Measurements from ENCODE around the gene TNFRSF11A. TPM values are rescaled to one million over a fixed set of nuclear protein-coding genes. Genes with fewer than 3 reads are reported as not detected.

The TNFRSF11A gene
- total RNA-seq, 2 experiments from 2014 or later = 1.7 TPM

DNA sequence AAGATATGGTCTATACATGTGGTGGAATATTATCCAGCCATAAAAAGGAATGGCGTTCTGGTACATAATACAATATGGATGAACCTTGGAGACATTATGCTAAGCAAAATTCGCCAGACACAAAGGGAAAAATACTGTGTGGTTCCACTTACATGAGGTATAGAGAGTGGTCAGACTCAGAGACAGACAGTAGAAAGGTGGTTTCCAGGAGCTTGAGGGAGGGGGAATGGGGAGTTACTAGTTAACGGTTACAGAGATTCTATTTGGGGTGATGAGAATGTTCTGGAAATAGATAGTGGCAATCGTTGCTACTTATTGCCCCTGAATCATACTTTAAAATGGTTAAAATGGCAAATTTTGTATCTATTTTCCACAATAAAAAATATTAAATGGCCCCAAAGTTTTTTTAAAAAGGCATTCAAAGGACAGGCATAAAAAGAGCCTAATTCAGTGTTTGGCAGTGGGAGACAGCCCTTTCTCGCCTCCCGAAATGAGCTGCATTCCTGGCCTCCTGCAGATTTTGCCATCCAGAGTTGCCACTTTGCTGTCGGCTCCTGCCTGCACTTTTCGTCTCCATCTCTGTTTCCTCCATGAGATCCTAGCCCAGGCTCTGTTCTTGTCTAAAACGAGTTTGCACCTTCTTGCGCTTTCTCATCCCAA is 13.5 kb downstream of the TNFRSF11A start:
- CTCF ChIA-PET = no interaction called here
- Mint-ChIP-seq H3K27me3 (peaks cover 28% of the 10 kb centered on the region), H3K4me3 (no peak overlapping the region), H3K4me1 (ENCODE audit: low read depth) (no peaks in the 10 kb centered on the region), H3K27ac (no peak overlapping the region), H3K36me3 (ENCODE audit: low read depth) (no peaks in the 10 kb centered on the region), H3K9me3 (no peaks in the 10 kb centered on the region)
- Histone ChIP-seq H3K36me3 (ENCODE audit: insufficient read depth, low read length) (no peaks in the 10 kb centered on the region), H3K4me3 (ENCODE audit: low read length) (no peak overlapping the region), H3K4me1 (ENCODE audit: insufficient read depth, low read length) (no peaks in the 10 kb centered on the region), H3K9me3 (ENCODE audit: control insufficient read depth in 1 of 2, insufficient read depth in 1 of 2, low read length in 2 of 2) (no peaks in the 10 kb centered on the region), H3K27ac (ENCODE audit: low read depth in 1 of 2, low read length in 2 of 2) (no peak overlapping the region), H3K27me3 (ENCODE audit: control insufficient read depth in 1 of 2, insufficient read depth in 2 of 2, low read length in 2 of 2) (peaks cover 5 to 6% of the 10 kb centered on the region in 2 experiments)
- ATAC-seq (ENCODE audit: poor library complexity) = no peak
- POLR2A ChIA-PET = no interaction called here
- TF ChIP-seq, protein P1, sequence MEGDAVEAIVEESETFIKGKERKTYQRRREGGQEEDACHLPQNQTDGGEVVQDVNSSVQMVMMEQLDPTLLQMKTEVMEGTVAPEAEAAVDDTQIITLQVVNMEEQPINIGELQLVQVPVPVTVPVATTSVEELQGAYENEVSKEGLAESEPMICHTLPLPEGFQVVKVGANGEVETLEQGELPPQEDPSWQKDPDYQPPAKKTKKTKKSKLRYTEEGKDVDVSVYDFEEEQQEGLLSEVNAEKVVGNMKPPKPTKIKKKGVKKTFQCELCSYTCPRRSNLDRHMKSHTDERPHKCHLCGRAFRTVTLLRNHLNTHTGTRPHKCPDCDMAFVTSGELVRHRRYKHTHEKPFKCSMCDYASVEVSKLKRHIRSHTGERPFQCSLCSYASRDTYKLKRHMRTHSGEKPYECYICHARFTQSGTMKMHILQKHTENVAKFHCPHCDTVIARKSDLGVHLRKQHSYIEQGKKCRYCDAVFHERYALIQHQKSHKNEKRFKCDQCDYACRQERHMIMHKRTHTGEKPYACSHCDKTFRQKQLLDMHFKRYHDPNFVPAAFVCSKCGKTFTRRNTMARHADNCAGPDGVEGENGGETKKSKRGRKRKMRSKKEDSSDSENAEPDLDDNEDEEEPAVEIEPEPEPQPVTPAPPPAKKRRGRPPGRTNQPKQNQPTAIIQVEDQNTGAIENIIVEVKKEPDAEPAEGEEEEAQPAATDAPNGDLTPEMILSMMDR (IDR thresholded peaks at IDR 0.05) = no peak
- intact Hi-C loops (cut with DNase I, micrococcal nuclease) = no loop called here
- no peak for DNase-seq

DNA sequence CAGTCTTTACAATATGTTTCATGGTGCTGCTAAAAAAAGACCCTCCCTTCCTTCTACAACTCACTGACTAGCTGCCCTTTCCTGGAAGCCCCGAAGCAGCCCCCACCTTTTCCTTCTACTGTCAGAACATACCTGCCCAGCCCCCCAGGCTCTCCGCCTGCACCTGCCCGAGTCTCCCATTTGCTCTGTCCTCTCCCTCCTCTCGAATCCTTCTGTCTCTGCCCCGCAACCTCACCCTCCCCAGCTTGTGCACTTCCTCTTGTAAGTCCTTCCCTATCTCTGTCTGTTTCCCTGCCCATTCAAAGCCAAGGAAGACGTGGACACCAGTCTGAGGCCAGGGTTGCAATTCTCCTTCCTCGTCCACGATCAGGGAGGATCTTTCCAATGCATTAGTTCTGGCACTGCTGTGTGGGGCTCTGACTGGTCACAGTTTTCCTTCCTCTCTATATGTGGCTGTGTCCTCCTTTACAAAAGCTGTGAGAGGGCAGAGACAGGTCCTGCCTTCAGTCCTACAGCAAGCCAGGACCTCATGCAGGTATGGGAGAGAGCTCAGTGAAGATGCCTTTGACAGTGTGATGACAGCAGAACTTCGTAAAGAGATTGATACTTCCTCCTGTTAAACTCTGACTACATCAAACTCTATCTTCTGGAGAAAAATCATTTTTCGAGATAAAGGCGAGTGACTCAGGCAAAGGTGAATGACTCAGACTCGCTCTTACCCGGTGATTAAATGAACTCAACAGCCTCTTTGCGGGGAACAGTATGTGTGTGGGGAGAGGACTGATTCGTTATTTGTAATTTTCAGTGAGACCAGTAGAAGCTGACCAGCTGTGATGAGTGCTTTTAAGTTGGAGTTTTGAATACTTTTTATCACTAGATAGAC is 14.2 kb downstream of the TNFRSF11A start:
- Histone ChIP-seq H3K4me3 (ENCODE audit: low read length) (no peak overlapping the region), H3K9me3 (ENCODE audit: control insufficient read depth in 1 of 2, insufficient read depth in 1 of 2, low read length in 2 of 2) (no peaks in the 10 kb centered on the region), H3K4me1 (ENCODE audit: insufficient read depth, low read length) (no peaks in the 10 kb centered on the region), H3K27me3 (ENCODE audit: control insufficient read depth in 1 of 2, insufficient read depth in 2 of 2, low read length in 2 of 2) (peaks cover 5 to 6% of the 10 kb centered on the region in 2 experiments), H3K27ac (ENCODE audit: low read depth in 1 of 2, low read length in 2 of 2) (no peak overlapping the region), H3K36me3 (ENCODE audit: insufficient read depth, low read length) (no peaks in the 10 kb centered on the region)
- peaks cover 25% of the 10 kb centered on the region for H3K27me3 Mint-ChIP-seq
- TF ChIP-seq, protein P1 (IDR thresholded peaks at IDR 0.05) = no peak
- CTCF ChIA-PET = no interaction called here
- ATAC-seq (ENCODE audit: poor library complexity) (peak; percentile 39), DNase-seq (no peak)
- H3K4me1 Mint-ChIP-seq (ENCODE audit: low read depth) = no peaks in the 10 kb centered on the region
- intact Hi-C loops (cut with DNase I, micrococcal nuclease) = no loop called here
- no peak overlapping the region for H3K27ac Mint-ChIP-seq
- no peaks in the 10 kb centered on the region for H3K36me3 Mint-ChIP-seq (ENCODE audit: low read depth)
- no peak overlapping the region for H3K4me3 Mint-ChIP-seq
- POLR2A ChIA-PET = no interaction called here
- H3K9me3 Mint-ChIP-seq = no peaks in the 10 kb centered on the region

DNA sequence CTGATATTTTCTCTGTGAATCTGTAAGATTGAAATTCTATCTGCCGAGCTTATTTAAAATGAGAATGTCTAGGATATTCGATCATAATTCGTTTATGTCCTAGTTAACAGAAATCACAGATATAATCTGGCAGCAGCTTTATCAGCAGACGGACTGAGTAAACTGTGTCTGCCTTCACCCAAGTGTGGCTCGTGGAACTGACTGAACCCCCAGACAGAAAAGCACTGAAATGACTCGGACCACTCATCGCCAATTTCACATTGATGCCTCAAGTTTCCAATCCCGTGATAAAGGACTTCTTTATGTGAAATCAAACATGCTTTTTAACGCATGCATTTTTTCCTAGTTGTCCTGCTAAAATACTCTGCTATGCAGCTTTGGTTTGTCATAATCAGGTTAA is 15.9 kb downstream of the TNFRSF11A start:
- Histone ChIP-seq H3K4me1 (ENCODE audit: insufficient read depth, low read length) (no peaks in the 10 kb centered on the region), H3K27me3 (ENCODE audit: control insufficient read depth in 1 of 2, insufficient read depth in 2 of 2, low read length in 2 of 2) (peaks cover 5 to 6% of the 10 kb centered on the region in 2 experiments), H3K4me3 (ENCODE audit: low read length) (no peak overlapping the region), H3K36me3 (ENCODE audit: insufficient read depth, low read length) (no peaks in the 10 kb centered on the region), H3K27ac (ENCODE audit: low read depth in 1 of 2, low read length in 2 of 2) (no peak overlapping the region), H3K9me3 (ENCODE audit: control insufficient read depth in 1 of 2, insufficient read depth in 1 of 2, low read length in 2 of 2) (no peaks in the 10 kb centered on the region)
- Mint-ChIP-seq H3K27me3 (peaks cover 20% of the 10 kb centered on the region), H3K4me1 (ENCODE audit: low read depth) (no peaks in the 10 kb centered on the region), H3K27ac (no peak overlapping the region), H3K4me3 (no peak overlapping the region), H3K9me3 (no peaks in the 10 kb centered on the region), H3K36me3 (ENCODE audit: low read depth) (no peaks in the 10 kb centered on the region)
- POLR2A ChIA-PET = no interaction called here
- DNase-seq = no peak
- TF ChIP-seq, protein P1 (IDR thresholded peaks at IDR 0.05) = no peak
- CTCF ChIA-PET = no interaction called here
- intact Hi-C loops (cut with DNase I, micrococcal nuclease) = no loop called here
- no peak for ATAC-seq (ENCODE audit: poor library complexity)

Measured in CD4-positive, alpha-beta T cell (primary cell).